ENCODE measurements around the gene SLC39A6. TPM values are rescaled to one million over a fixed set of nuclear protein-coding genes. Genes with fewer than 3 reads are reported as not detected.
A peak's percentile ranks its signal among the peaks of the same experiment; 100 is the strongest.

SLC39A6 gene
- total and polyA plus RNA-seq, 10 donors, result 3.9 to 29.7 (median 22.6) TPM

- WGBS, 5 donors, result 88 to 95% (median 92%) methylated on average over 9 of the region's 9 CpGs
- Histone ChIP-seq H3K27ac (no peak overlapping the region), H3K4me1 (peaks cover 31 to 74% (median 50%) of the 10 kb centered on the region in 6 donors), H3K36me3 (peaks cover 0 to 39% (median 5%) of the 10 kb centered on the region in 6 donors), H3K9me3 (no peaks in the 10 kb centered on the region), H3K4me3 (peak overlapping the region in 3 of 8 donors; percentile 92 to 95 (median 93)), H3K27me3 (replicated peaks in 1 of 7) (no peaks in the 10 kb centered on the region)
- no peak for DNase-seq
- intact Hi-C loops (cut with DNase I; ENCODE audit: low total_unique reads), result no loop called here
- no peak for TF ChIP-seq POLR2A (IDR thresholded peaks at IDR 0.05)
Observed at GRCh38 chr18:36131692-36132483, 2.7 kb upstream of the SLC39A6 start.

- Histone ChIP-seq H3K27ac (no peak overlapping the region), H3K27me3 (replicated peaks in 1 of 7) (no peaks in the 10 kb centered on the region), H3K4me3 (peak overlapping the region; percentile 73 to 98 (median 90)), H3K9me3 (no peaks in the 10 kb centered on the region), H3K4me1 (peaks cover 31 to 79% (median 50%) of the 10 kb centered on the region in 6 donors), H3K36me3 (peaks cover 0 to 34% (median 0%) of the 10 kb centered on the region in 6 donors)
- intact Hi-C loops (cut with DNase I; ENCODE audit: low total_unique reads), result no loop called here
- 89 to 95% (median 91%) methylated on average over 26 of the region's 26 CpGs for WGBS, 5 donors
- DNase-seq, result peak; percentile 82
- no peak for TF ChIP-seq POLR2AphosphoS5 (IDR thresholded peaks at IDR 0.05)
- TF ChIP-seq POLR2A (IDR thresholded peaks at IDR 0.05), result no peak
- no peak for TF ChIP-seq CTCF (IDR thresholded peaks at IDR 0.05 in 8 of 11, conservative IDR thresholded peaks at IDR 0.05 in 3 of 11)
Observed at GRCh38 chr18:36130883-36131653, 1.9 kb upstream of the SLC39A6 start.

GRCh38 chr18:36130039-36130831 lies 1.1 kb upstream of the SLC39A6 start:
- intact Hi-C loops (cut with DNase I; ENCODE audit: low total_unique reads), result no loop called here
- Histone ChIP-seq H3K4me1 (peaks cover 31 to 75% (median 50%) of the 10 kb centered on the region in 6 donors), H3K27ac (peak overlapping the region; percentile 98 to 100 (median 100)), H3K27me3 (replicated peaks in 1 of 7) (no peaks in the 10 kb centered on the region), H3K4me3 (peak overlapping the region; percentile 73 to 98 (median 90)), H3K9me3 (no peaks in the 10 kb centered on the region), H3K36me3 (peaks cover 0 to 29% (median 0%) of the 10 kb centered on the region in 6 donors)
- WGBS, 5 donors, result 1 to 3% (median 3%) methylated on average over 22 to 30 of the region's 30 CpGs
- DNase-seq, result no peak
- no peak for TF ChIP-seq POLR2AphosphoS5 (IDR thresholded peaks at IDR 0.05)
- TF ChIP-seq CTCF (IDR thresholded peaks at IDR 0.05 in 8 of 11, conservative IDR thresholded peaks at IDR 0.05 in 3 of 11), result no peak
- no peak for TF ChIP-seq POLR2A (IDR thresholded peaks at IDR 0.05)

- peak overlapping the region; percentile 73 to 98 (median 90) for H3K4me3 ChIP-seq
- H3K27ac ChIP-seq, result peak overlapping the region; percentile 98 to 100 (median 100)
- H3K27me3 ChIP-seq (replicated peaks in 1 of 7), result no peaks in the 10 kb centered on the region
- peaks cover 31 to 62% (median 45%) of the 10 kb centered on the region in 6 donors for H3K4me1 ChIP-seq
- DNase-seq, result no peak
- TF ChIP-seq POLR2A (IDR thresholded peaks at IDR 0.05), result no peak
- TF ChIP-seq POLR2AphosphoS5 (IDR thresholded peaks at IDR 0.05), result no peak
- TF ChIP-seq CTCF (IDR thresholded peaks at IDR 0.05 in 8 of 11, conservative IDR thresholded peaks at IDR 0.05 in 3 of 11), result no peak
- peaks cover 0 to 28% (median 4%) of the 10 kb centered on the region in 6 donors for H3K36me3 ChIP-seq
- intact Hi-C loops (cut with DNase I; ENCODE audit: low total_unique reads), result no loop called here
- 0 to 1% (median 1%) methylated on average over 35 to 37 of the region's 37 CpGs for WGBS, 5 donors
- no peaks in the 10 kb centered on the region for H3K9me3 ChIP-seq
Observed at GRCh38 chr18:36128907-36129299, 237 bp downstream of the SLC39A6 start.
